Skeletal muscle cell (primary cell): ENCODE data around the gene RAB42.
"Not testable (repeated sequence)": the region's sequence is repeated elsewhere in the genome, so short reads cannot be mapped to it uniquely, and the experiment has no call there.

Experiments used
- DNase-seq: peaks from one replicate; pipeline ENCODE4 v3.0.0-alpha.2; 2010; ENCODE audit warnings: low read depth
- H3K4me3 ChIP-seq: 2 replicates; pipeline ENCODE4 v1.5.1; 2011; ENCODE audit warnings: low read depth, mild to moderate bottlenecking, control low read depth, low read length, moderate library complexity

Gene RAB42

GRCh38 chr1:28591708-28592320, at the start of gene RAB42:
TSS of gene RAB42 (plus strand) at chr1:28592265. CDS start at chr1:28592512, 247 bp downstream.
- no peak for DNase-seq
- peak within 1 kb of the TSS; percentile 53 for H3K4me3 ChIP-seq

- no peak for DNase-seq
Measured at GRCh38 chr1:28545246-28545628, 46.8 kb upstream of the RAB42 start.

DNA sequence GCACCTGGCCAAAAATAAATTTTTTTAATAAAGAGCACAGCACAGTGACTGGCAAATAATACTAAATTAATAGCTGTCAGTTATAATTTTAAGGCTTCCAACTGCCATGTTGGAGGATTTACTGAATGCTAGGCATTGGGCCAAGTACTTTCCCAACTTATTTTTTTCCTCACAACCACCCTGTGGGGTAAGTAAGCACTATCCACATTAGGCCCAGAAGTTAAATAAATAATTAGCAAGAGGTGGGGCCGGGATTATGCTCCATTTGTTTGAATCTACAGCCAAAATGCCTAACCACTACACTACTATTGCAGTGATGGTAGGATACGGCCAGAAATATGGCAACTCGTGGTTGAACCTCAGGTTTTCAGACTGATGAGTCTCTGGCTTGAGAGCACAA, 43.7 kb upstream of the RAB42 start:
- no peak for DNase-seq
- H3K4me3 ChIP-seq: no peak overlapping the region

More at GRCh38 chr1:28545246-28545628, 46.8 kb upstream of the RAB42 start:
- no peak overlapping the region for H3K4me3 ChIP-seq

GRCh38 chr1:28551381-28551780, 40.7 kb upstream of the RAB42 start:
- no peak overlapping the region for H3K4me3 ChIP-seq
- DNase-seq: no peak

- peak within 1 kb of the TSS; percentile 71 for H3K4me3 ChIP-seq
Measured at GRCh38 chr1:28552758-28553663, 39.1 kb upstream of the RAB42 start, which contains the start of gene TRNAU1AP. TSS of gene TRNAU1AP (plus strand) at chr1:28553085. CDS start at chr1:28553111, 26 bp downstream.

GRCh38 chr1:28560886-28561285, 31.2 kb upstream of the RAB42 start:
- DNase-seq: no peak
- no peak overlapping the region for H3K4me3 ChIP-seq

More at GRCh38 chr1:28552758-28553663, 39.1 kb upstream of the RAB42 start, which contains the start of gene TRNAU1AP:
- peak; percentile 86 for DNase-seq

- no peak for DNase-seq
Measured at GRCh38 chr1:28564310-28564709, 27.8 kb upstream of the RAB42 start.

DNA sequence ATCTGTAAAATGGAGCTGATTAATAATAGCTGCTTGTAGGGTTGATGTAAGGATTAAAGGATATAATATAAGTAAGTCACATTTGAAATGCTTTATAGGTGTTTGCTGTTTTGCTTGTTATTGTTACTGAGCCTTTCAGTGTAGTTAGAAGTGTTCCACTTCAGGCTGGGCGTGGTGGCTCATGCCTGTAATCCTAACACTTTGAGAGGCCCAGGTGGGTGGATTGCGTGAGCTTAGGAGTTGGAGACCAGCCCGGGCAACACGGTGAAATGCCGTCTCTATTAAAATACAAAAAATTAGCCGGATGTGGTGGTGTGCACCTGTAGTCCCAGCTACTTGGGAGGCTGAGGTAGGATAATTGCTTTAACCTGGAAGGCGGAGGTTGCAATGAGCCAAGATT, 27.0 kb upstream of the RAB42 start:
- H3K4me3 ChIP-seq: no peak overlapping the region

More at GRCh38 chr1:28564310-28564709, 27.8 kb upstream of the RAB42 start:
- H3K4me3 ChIP-seq: no peak overlapping the region

DNA sequence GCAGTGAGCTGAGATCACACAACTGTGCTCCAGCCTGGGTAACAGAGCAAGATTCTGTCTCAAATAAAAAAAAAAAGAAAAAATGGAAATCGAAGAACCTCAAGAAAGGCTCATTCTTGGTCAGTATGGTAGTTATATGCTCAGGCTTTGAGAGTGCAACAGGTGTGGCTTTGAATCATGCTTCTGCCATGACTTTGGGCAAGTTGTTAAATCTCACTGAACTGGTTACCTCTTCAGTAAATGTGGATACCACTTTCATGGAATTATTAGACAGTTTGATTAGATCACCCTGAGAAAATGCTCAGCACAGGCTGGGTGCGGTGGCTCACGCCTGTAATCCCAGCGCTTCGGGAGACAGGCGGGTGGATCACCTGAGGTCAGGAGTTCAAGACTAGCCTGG, 26.3 kb upstream of the RAB42 start:
- no peak for DNase-seq

More for the DNA sequence above, 27.0 kb upstream of the RAB42 start:
- DNase-seq: no peak

GRCh38 chr1:28566931-28567330, 25.1 kb upstream of the RAB42 start:
- H3K4me3 ChIP-seq: no peak overlapping the region
- DNase-seq: no peak

More for the DNA sequence above, 26.3 kb upstream of the RAB42 start:
- H3K4me3 ChIP-seq: no peak overlapping the region

DNA sequence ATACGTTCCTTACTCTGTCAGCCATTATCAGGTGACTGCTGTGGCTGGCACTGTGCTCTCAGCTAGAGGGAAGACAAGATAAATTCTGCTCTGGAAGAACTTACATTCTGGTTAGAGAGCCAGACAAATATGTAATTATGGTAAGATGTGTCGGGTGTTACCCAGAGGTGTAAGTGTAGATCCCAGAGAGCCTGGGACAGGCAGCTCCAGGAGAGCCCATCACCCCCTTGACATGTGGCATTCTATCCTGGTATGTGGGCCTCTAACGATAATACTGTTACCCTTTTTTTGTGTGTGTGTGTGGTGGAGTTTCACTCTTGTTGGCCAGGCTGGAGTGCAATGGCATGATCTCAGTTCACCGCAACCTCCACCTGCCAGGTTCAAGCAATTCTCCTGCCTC, 20.2 kb upstream of the RAB42 start:
- DNase-seq: no peak
- no peak overlapping the region for H3K4me3 ChIP-seq

DNA sequence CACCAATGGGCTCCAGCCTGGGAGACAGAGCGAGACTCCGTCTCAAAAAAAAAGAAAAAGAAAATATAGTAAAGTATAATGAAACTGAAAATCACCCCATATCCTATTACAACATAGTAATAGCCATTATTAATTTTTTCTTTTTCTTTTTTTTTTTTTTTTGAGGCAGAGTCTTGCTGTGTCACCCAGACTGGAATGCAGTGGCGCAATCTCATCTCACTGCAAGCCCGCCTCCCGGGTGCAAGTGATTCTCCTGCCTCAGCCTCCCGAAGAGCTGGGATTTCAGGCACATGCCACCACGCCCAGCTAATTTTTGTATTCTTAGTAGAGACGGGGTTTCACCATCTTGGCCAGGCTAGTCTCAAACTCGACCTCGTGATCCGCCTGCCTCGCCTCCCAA, 19.2 kb upstream of the RAB42 start:
- H3K4me3 ChIP-seq, DNase-seq: not testable (repeated sequence)

- no peak overlapping the region for H3K4me3 ChIP-seq
- DNase-seq: no peak
Measured at GRCh38 chr1:28573564-28573963, 18.5 kb upstream of the RAB42 start.

GRCh38 chr1:28577052-28577678, 14.9 kb upstream of the RAB42 start:
- DNase-seq: no peak
- H3K4me3 ChIP-seq: no peak overlapping the region

- DNase-seq: no peak
- no peak overlapping the region for H3K4me3 ChIP-seq
Measured at GRCh38 chr1:28577738-28578536, 14.1 kb upstream of the RAB42 start.

- no peak for DNase-seq
- H3K4me3 ChIP-seq: no peak overlapping the region
Measured at GRCh38 chr1:28578696-28579218, 13.3 kb upstream of the RAB42 start.

GRCh38 chr1:28579401-28579800, 12.7 kb upstream of the RAB42 start:
- DNase-seq: no peak

DNA sequence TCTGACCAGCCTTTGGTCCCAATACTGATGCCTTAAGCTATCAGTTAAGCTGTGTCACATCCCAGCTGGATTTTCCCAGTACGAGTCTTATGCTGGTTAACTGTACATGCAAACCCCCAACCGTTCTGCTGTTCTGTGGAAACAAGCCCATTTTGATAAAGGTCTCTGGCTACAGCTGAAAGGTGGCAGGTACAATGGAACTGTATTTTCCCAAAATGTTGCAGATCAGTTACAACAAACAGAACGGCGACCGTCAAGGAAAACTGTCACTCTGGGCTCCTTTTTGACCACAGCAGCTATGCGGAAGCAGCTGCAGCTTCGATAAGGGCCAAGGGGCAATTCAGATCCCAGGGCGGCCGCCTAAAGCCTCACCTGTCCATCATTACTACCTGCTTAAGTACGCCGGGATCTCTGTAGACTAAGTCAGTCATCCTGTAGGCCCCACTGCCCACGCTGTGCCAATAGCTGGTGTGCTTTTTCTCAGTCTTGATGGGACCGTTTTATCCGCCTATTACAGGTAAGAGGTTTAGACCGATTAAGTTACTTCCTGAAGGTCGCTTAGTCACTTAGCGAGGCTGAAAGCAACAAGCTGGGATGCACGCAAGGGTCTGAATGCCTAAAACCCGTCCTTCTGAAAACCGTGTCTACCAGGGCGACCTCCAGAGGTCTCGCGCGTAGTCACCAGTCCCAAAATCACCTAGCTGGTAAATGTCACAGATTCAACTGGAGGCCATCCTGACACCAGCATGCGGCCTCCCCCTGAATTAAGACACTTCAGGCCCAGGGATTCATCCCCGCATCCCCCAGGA, 11.1 kb upstream of the RAB42 start:
- H3K4me3 ChIP-seq: peak overlapping the region; percentile 94
- DNase-seq: no peak

More at GRCh38 chr1:28579401-28579800, 12.7 kb upstream of the RAB42 start:
- H3K4me3 ChIP-seq: no peak overlapping the region
